Stimulated activated CD4-positive, alpha-beta T cell treated with anti-CD3 and anti-CD28 coated beads, Interleukin-4, amount 100 ng/mL, for 1 hour (primary cell): ENCODE measurements around the gene ADSS1.
"Not testable (repeated sequence)": the region's sequence is repeated elsewhere in the genome, so short reads cannot be mapped to it uniquely, and the experiment has no call there.

Experiments used
- DNase-seq: peaks from one replicate; pipeline ENCODE4 v3.0.0-alpha.2; 2020

ADSS1 gene

DNA sequence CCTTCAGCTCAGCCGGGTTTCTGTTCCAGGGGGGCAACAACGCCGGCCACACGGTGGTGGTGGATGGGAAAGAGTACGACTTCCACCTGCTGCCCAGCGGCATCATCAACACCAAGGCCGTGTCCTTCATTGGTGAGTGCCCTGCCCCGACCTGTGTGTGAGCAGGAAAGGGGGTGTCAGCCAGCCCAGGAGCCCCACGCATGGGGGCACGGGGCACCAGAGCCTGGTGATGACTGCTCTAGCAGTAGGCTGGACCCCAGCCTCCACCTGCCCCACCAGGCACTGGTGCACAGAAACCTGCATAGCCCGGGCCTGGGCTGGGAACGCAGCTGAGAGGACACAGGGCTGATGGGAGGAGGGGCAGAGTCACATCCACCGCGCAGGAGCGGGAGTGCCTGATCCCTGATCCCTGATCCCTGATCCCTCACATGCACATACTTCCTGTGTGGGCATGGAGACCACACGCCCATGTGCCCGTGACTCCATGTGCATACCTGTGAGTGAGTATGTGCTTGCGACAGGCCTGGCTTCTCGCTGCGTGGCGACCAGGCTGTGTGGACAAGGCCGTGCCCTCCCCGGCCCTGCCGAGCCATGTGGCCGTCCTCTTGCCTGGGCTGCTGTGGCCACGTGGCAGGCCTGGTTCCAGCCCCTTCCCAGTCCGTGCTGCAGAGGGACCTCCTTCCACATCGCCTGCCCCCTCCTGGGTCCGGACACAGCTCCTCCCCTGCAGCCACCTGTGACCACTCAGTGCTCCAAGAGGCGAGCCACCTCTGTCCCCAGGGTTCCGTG lies 11.2 kb downstream of the ADSS1 start:
- DNase-seq: no peak

DNA sequence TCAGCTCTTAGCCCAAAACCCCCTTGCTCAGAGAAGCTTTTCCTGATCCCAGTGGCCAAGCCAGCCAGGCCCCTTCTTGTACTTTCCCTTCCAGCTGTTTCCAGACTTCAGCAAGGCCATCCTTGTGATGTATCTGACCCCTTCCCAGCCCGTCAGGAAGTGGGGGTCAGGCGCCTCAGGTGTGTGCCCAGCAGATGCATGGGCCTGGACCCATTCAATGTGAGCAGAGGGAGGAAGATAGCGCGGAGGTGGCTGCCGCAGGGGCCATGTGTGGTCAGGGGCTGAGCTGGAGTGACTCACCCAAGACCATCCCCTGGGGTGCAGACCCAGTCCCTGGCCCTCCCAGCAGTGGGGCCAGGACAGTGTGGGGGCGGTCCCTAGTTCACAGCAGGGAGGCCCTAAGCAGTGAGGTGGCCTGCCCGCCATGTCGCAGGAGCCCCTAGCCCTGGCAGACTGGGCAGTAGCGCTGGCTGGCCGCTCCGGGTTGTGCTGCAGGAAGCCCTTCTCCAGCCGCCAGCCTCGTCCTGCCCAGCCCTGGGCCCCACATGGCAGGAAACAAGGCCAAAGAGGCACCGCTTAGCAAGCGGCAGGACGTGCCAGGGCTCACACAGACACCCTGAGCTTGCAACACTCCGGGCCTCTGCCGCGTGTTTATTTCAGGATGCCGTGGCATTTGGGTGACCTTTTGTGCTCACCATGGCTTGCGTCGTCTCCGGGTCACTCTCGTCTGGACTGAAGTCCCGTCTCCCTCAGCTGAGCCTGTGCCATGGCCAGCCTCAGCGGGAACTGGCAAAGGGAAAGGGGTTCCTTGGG lies 12.0 kb downstream of the ADSS1 start:
- no peak for DNase-seq

DNA sequence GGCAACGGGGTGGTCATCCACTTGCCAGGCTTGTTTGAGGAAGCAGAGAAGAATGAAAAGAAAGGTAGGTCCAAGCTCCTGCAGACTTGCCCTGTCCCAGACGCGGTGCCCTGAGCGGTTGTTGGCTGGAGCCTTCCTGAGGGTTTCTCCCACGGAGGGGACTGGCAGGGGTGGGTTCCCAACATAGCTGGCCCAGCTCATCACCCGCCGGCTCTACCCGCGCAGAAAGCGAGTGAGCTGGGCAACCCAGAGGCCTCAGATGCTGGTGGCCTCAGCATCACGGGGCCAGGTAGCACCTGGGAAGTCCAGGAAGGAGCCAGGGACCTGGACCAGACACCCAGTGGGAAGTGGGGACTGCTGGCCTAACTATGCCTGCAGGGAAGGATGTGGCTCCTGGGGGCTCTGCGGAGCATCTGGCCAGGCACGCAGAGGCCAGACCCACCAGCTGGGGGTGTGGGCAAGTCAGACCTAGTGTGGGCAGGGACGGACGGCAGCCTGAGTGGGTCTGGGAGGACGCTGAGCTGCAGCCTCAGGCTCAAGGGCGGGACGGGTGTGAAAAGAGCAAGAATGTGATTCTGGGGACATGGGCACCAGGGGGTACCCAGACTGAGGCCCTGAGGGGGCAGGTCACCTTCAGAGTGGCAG lies 14.5 kb downstream of the ADSS1 start:
- no peak for DNase-seq

GRCh38 chr14:104739026-104739425 lies 15.0 kb downstream of the ADSS1 start:
- no peak for DNase-seq

- no peak for DNase-seq
Observed at GRCh38 chr14:104739546-104740516, 15.8 kb downstream of the ADSS1 start.

GRCh38 chr14:104741108-104741802 lies 17.2 kb downstream of the ADSS1 start:
- DNase-seq: no peak

DNA sequence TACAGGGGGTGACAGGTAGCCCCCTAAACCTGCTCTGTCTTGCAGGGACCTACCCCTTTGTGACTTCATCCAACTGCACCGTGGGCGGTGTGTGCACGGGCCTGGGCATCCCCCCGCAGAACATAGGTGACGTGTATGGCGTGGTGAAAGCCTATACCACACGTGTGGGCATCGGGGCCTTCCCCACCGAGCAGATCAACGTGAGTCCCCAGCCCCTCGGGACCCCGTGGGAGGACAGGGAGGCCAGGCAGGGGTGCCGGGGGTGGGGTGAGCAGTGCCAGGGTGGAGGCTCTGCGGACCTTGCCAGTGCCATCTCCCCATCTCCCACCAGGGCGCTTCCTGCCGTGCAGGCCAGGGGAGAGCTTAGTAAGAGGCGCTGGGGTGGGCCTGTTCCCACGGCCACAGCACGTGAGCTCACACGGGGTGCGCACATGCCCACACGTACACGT lies 17.8 kb downstream of the ADSS1 start:
- DNase-seq: no peak

DNA sequence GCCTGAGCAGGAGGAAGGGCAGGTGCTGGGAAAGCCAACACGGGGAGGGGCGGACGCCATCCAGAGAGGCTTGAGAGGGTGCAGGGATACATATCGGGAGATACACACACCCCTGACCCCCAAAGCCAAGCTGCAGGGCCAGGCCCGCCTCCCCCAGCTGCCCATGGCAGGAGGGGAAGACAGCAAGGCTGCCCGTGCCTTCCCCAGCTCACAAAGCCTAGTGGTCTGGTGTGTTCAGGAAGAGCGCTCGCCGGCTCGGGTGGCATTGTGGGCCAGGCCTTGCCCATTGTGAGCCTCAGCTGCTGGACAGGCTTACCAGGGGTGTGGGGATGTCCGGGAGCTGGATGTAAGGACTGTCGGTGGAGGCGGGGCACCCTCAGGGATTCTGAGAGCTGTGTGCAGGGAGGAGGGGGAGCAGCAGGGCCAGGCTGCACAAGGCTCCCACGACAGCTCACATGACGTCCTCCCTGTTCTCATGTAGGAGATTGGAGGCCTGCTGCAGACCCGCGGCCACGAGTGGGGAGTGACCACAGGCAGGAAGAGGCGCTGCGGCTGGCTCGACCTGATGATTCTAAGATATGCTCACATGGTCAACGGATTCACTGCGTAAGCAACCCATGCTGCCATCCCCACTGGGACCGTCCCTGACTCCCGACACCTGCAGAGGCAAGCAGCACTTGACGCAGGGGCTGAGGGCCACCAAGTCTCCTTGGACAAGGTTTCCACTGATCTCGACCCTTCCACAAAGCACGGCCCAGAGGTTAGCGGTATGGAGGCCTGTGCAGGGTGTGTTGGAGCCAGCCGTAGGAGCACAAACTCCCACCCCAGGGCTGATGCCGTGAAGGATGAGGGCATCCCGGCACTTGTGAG lies 18.8 kb downstream of the ADSS1 start:
- no peak for DNase-seq

DNA sequence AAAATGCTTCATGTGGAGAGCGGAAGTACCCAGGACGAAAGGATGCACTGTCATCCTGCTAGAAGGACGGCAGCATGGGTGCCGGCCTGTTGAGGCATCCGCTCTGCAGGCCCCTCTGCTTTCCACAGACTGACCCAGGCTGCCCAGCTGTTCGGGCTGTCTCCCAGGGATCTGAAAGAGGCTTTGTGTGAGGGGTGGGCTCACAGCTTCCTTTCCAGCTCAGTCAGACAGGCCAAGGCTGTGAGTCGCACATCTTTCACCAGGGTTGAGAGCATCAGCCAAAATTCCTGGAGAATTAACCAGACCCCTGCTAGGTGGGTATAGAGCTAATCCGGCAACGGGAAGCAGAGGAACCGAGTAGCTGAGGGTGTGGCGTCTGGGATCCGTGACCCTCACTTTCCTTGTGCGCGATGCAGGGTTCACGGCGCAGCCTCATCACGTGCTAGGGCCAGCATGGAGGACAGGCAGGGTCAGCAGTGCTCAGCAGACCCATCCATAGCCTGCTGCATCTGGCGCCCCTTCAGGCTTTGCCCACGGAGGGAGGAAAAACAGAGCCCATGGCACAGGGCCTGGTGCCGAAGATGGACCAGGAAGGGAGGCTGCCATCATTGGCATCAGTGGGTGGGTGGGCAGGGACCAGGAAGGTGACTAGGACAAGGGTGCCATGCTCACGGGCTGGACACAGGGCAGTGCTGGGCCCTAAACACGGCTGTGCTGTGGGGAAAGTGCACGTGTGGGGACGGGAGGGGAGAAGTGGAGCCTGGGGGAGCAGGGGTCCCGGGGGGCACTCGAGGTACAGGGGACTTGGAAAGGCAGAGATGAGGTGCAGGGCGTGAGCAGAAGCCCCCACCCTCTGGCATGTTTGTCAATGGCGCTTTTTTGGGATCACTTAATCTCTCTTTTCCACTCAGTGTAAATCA lies 19.7 kb downstream of the ADSS1 start:
- no peak for DNase-seq

DNA sequence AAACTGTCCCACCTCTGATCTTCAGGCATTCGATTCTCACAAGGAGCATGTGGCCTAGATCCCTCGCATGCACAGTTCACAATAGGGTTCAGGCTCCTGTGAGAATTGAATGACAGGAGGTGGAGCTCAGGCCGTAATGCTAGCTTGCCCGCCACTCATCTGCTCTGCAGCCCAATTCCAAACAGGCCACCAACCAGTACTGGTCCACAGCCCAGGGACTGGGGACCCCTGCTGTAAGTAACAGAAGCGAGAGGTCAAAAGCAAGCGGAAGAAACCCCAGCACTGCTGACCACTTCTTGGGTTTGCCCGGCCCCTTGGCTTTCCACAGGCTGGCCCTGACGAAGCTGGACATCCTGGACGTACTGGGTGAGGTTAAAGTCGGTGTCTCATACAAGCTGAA lies 20.5 kb downstream of the ADSS1 start:
- no peak for DNase-seq

DNA sequence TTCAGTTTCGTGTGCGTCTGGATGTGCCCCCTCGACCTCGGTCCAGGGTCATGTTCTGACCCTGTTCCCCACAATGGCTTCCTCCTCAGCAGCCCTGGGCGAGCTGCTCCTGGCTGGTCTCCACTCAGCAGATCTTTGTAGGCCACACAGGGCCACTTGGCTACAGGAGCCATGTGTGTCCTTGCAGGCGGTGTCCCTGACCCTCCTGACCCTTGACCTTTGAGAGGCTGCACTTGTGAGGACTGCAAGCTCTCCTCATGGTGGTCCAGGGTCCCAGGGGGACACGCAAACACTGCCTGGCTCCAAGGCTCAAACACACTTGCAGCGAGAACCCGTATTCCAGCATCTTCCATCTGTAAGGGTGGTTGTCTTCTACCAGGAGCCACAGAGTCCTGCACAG lies 21.4 kb downstream of the ADSS1 start:
- DNase-seq: no peak

GRCh38 chr14:104746071-104746545 lies 22.1 kb downstream of the ADSS1 start:
- DNase-seq: no peak

DNA sequence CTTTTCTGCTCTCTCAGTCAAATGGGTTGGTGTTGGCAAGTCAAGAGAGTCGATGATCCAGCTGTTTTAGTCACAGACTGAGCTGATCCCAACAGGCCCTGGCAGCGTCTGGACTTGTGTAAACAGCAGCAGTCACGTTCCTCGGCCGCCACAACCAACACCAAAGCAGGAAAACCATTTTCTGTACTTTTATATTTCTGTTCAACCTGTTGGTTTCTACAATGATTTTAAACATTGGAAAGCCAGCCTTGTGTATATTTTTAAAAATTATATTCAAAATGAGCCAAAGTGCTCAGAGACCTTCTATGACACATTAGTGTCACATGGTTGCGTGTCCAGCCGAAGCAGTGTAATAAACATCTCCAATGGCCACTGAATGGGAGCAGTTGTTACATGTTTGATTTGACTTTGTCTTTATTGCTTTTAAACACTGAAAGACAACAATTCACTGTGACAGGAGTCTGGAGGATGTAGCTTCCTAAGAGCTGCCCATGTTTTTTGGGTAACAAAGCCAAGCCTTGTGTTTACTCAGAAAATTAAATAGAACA lies 23.0 kb downstream of the ADSS1 start:
- DNase-seq: no peak

- no peak for DNase-seq
Observed at GRCh38 chr14:104747876-104748275, 23.8 kb downstream of the ADSS1 start.

DNA sequence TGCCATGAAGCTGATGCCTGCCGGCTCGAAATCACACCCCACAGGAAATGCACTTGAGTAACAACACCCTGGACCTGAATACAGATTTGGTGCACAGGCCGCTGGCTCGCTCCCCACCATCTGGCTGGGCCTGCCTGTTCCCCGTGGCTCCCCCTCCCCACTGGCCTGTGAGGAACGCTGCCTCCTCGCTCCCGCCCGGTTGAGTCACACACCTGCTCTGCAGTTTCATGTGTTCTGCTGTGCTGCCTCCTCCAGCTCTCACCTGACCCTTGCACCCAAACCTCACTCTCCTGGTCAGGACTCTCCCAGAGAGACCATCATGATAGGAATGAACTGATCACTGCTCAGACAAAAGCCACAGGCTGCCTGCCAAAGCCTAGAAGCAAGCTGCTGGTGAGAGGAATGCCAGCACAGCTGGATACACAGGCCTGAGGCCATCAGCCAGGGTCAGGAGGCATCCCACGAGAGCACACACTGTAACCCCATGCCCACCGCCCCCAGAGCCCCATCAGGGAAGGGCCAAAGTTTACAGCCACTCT lies 25.2 kb downstream of the ADSS1 start:
- DNase-seq: no peak

GRCh38 chr14:104750056-104750752 lies 26.2 kb downstream of the ADSS1 start:
- no peak for DNase-seq

DNA sequence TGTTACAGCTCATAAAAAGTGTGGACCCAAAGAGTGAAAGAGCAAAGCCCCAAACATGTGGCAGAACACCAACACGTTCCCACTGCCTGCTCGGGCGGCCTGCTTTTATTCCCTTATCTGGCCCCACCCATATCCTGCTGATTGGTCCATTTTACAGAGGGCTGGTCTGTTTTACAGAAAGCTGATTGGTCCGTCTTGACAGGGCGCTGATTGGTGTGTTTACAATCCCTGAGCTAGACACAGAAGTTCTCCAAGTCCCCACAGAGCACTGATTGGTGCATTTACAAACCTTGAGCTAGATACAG lies 26.7 kb downstream of the ADSS1 start:
- DNase-seq: not testable (repeated sequence)
